Endothelial cell (in vitro differentiated cells): ENCODE data around the gene GLS. TPM values are rescaled to one million over a fixed set of nuclear protein-coding genes. Genes with fewer than 3 reads are reported as not detected.

Experiments
- DNase-seq: peaks from one replicate; pipeline ENCODE4 v3.0.0; 2021; ENCODE audit warnings: low spot score
- H3K27ac Mint-ChIP-seq: one replicate; pipeline ENCODE4 v1.8.0; 2021; ENCODE audit warnings: mixed read lengths, inconsistent platforms; ENCODE audit not compliant: unreplicated experiment
- H3K27me3 Mint-ChIP-seq: one replicate; pipeline ENCODE4 v1.8.0; 2021; ENCODE audit warnings: mild to moderate bottlenecking, moderate library complexity, mixed read lengths, inconsistent platforms; ENCODE audit not compliant: unreplicated experiment
- H3K36me3 Mint-ChIP-seq: one replicate; pipeline ENCODE4 v1.8.0; 2021; ENCODE audit warnings: mild to moderate bottlenecking, low read depth, mixed read lengths, inconsistent platforms; ENCODE audit not compliant: unreplicated experiment
- H3K4me1 Mint-ChIP-seq: one replicate; pipeline ENCODE4 v1.8.0; 2021; ENCODE audit warnings: mild to moderate bottlenecking, mixed read lengths, inconsistent platforms; ENCODE audit not compliant: unreplicated experiment
- H3K4me3 Mint-ChIP-seq: one replicate; pipeline ENCODE4 v1.8.0; 2021; ENCODE audit warnings: mild to moderate bottlenecking, mixed read lengths, inconsistent platforms; ENCODE audit not compliant: unreplicated experiment
- H3K9me3 Mint-ChIP-seq: one replicate; pipeline ENCODE4 v1.8.0; 2021; ENCODE audit warnings: mixed read lengths, inconsistent platforms; ENCODE audit not compliant: unreplicated experiment
- total RNA-seq: library from RNA; stranded (reverse); fragmentation: NEBNext Ultra II Directional; extraction: Animal tissue kit (Norgen Biotek cat#: 25700); gene quantifications from one replicate; pipeline ENCODE4 v1.2.1, GENCODE V29; 2021; ENCODE audit not compliant: unreplicated experiment
- TF ChIP-seq, protein P1 (sequence below): fragments of 200-600 bp; sonication (generic); IDR thresholded peaks from one replicate; pipeline ENCODE4 v1.5.0; 2021; ENCODE audit warnings: antibody characterized with exemption; ENCODE audit not compliant: unreplicated experiment

The GLS gene
- total RNA-seq, 1 donor from 2014 or later = 130 TPM

- TF ChIP-seq, protein P1, sequence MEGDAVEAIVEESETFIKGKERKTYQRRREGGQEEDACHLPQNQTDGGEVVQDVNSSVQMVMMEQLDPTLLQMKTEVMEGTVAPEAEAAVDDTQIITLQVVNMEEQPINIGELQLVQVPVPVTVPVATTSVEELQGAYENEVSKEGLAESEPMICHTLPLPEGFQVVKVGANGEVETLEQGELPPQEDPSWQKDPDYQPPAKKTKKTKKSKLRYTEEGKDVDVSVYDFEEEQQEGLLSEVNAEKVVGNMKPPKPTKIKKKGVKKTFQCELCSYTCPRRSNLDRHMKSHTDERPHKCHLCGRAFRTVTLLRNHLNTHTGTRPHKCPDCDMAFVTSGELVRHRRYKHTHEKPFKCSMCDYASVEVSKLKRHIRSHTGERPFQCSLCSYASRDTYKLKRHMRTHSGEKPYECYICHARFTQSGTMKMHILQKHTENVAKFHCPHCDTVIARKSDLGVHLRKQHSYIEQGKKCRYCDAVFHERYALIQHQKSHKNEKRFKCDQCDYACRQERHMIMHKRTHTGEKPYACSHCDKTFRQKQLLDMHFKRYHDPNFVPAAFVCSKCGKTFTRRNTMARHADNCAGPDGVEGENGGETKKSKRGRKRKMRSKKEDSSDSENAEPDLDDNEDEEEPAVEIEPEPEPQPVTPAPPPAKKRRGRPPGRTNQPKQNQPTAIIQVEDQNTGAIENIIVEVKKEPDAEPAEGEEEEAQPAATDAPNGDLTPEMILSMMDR = no peak
- Mint-ChIP-seq H3K4me3 (peak overlapping the region; percentile 50), H3K9me3 (no peaks in the 10 kb centered on the region), H3K27ac (peak overlapping the region; percentile 18), H3K27me3 (peaks cover 3% of the 10 kb centered on the region), H3K4me1 (peaks cover 38% of the 10 kb centered on the region), H3K36me3 (peaks cover 56% of the 10 kb centered on the region)
- no peak for DNase-seq
These were observed 93.4 kb downstream of the GLS start for GRCh38 chr2:190973726-190974628.

GRCh38 chr2:190974629-190975361, 94.2 kb downstream of the GLS start:
- no peak for DNase-seq
- TF ChIP-seq, protein P1 = no peak
- peaks cover 55% of the 10 kb centered on the region for H3K36me3 Mint-ChIP-seq

DNA sequence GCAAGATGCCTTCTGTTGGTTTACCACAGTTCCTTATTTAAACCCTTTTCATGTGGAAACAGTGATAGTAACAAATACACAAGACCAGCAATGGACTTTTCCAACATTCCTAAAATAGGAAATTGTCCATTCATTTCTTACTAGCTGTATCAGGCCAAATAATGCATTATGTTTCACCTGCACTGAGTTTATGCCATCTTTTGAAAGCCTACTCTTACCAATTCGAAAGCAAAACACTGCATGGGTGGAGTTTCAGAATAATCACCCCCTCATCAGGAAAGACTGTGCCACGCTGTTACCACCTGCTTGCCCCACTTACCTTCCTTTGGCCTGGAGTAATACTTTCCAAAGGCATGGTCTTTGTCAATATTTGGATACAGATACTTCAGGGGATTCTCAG, 95.9 kb downstream of the GLS start:
- peaks cover 42% of the 10 kb centered on the region for H3K36me3 Mint-ChIP-seq
- no peak for DNase-seq
- peaks cover 5% of the 10 kb centered on the region for H3K27me3 Mint-ChIP-seq
- TF ChIP-seq, protein P1 = no peak
- no peaks in the 10 kb centered on the region for H3K9me3 Mint-ChIP-seq
- H3K4me3 Mint-ChIP-seq = no peak overlapping the region
- H3K27ac Mint-ChIP-seq = no peak overlapping the region
- peaks cover 42% of the 10 kb centered on the region for H3K4me1 Mint-ChIP-seq

More at GRCh38 chr2:190974629-190975361, 94.2 kb downstream of the GLS start:
- Mint-ChIP-seq H3K4me3 (peak overlapping the region; percentile 40), H3K27me3 (peaks cover 3% of the 10 kb centered on the region), H3K4me1 (peaks cover 40% of the 10 kb centered on the region), H3K27ac (no peak overlapping the region), H3K9me3 (no peaks in the 10 kb centered on the region)

- Mint-ChIP-seq H3K36me3 (peaks cover 43% of the 10 kb centered on the region), H3K9me3 (no peaks in the 10 kb centered on the region), H3K4me1 (peaks cover 44% of the 10 kb centered on the region), H3K27me3 (peaks cover 2% of the 10 kb centered on the region), H3K27ac (peak overlapping the region; percentile 39), H3K4me3 (no peak overlapping the region)
- no peak for DNase-seq
- TF ChIP-seq, protein P1 = no peak
These were observed 96.9 kb downstream of the GLS start for GRCh38 chr2:190977505-190977904.
